Measurements from ENCODE around the gene DUSP10.

DNA sequence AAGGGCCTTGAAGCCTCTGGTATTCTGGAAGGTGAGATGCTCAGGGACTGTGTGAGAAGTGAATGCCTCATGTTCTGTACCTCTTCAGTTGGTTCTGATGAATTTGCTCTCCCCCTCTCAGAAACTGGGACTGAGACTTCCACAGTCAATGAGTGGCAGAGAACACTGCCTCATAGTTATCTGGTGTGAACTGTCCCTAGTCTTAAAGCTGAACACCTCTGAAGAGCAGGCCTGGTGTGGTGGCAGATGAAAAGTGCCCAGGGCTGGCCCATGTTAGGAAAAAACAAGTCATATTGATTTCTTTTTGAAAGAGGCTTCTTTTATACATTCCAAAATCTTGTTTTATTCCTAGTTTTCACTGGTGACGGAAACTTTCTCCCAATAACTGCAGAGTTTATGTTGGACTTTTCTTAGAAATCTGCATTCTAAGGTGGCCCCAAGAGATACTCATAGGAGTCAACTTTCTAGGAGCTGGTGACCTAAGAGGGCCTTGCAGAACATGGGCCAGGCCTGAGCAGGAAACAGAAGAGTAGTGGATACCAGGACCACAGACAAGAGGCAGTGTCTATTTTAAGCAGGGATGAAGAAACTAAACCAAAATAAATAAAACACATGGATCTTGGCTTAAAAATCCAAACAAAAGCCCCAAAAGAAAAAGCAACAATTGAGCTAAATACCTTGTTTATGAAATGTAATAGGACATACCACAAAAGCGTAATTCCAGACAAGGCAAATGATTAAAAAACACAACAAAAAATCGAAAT lies 19.5 kb downstream of the DUSP10 start:
- no peak for TF ChIP-seq CTCF (IDR thresholded peaks at IDR 0.05)
- no peak for TF ChIP-seq EZH2 (IDR thresholded peaks at IDR 0.05; ENCODE audit: borderline replicate concordance, insufficient read depth, low read depth, low read length, poor library complexity, severe bottlenecking)

All from B cell (primary cell).